ENCODE measurements around the gene COPE. TPM values are rescaled to one million over a fixed set of nuclear protein-coding genes. Genes with fewer than 3 reads are reported as not detected.

COPE gene
- total and polyA plus RNA-seq, 10 donors = 135 to 261 (median 180) TPM

DNA sequence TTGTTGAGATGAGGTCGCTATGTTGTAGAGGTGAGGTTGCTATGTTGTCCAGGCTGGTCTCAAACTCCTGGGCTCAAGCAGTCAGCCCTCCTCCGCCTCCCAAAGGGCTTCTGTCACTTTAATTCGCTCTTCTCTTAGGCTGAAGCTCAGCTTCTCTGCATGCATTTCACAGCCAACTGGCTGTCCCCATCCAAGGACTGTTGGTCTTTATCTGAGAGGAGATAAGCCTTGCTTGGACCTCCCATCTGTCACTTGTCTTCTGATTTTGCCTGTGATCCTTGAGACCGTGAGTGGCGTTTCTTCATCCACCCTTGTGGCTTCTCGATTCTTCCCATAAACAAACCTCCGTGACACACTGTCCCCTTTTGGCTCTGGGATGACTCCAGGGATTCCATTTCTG, 47.6 kb downstream of the COPE start:
- Histone ChIP-seq H3K36me3 (peaks cover 3 to 22% (median 19%) of the 10 kb centered on the region in 6 donors), H3K27me3 (replicated peaks in 1 of 7) (peaks cover 0 to 24% (median 13%) of the 10 kb centered on the region in 7 donors), H3K4me1 (peaks cover 8 to 39% (median 27%) of the 10 kb centered on the region in 6 donors), H3K9me3 (no peaks in the 10 kb centered on the region), H3K4me3 (no peak overlapping the region), H3K27ac (no peak overlapping the region)
- intact Hi-C loops (cut with DNase I; ENCODE audit: low total_unique reads) = no loop called here
- WGBS, 5 donors = 81 to 87% (median 83%) methylated on average over 7 of the region's 7 CpGs
- DNase-seq = no peak
- no peak for TF ChIP-seq POLR2A (IDR thresholded peaks at IDR 0.05)
- no peak for TF ChIP-seq POLR2AphosphoS5 (IDR thresholded peaks at IDR 0.05)
- TF ChIP-seq, protein P1, sequence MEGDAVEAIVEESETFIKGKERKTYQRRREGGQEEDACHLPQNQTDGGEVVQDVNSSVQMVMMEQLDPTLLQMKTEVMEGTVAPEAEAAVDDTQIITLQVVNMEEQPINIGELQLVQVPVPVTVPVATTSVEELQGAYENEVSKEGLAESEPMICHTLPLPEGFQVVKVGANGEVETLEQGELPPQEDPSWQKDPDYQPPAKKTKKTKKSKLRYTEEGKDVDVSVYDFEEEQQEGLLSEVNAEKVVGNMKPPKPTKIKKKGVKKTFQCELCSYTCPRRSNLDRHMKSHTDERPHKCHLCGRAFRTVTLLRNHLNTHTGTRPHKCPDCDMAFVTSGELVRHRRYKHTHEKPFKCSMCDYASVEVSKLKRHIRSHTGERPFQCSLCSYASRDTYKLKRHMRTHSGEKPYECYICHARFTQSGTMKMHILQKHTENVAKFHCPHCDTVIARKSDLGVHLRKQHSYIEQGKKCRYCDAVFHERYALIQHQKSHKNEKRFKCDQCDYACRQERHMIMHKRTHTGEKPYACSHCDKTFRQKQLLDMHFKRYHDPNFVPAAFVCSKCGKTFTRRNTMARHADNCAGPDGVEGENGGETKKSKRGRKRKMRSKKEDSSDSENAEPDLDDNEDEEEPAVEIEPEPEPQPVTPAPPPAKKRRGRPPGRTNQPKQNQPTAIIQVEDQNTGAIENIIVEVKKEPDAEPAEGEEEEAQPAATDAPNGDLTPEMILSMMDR (IDR thresholded peaks at IDR 0.05 in 8 of 11, conservative IDR thresholded peaks at IDR 0.05 in 3 of 11) = no peak

- 10 to 38% (median 23%) methylated on average over 13 to 25 of the region's 25 CpGs for WGBS, 5 donors
- H3K4me3 ChIP-seq = peak overlapping the region in 1 of 8 donors; percentile 35
- H3K9me3 ChIP-seq = no peaks in the 10 kb centered on the region
- peaks cover 0 to 24% (median 13%) of the 10 kb centered on the region in 7 donors for H3K27me3 ChIP-seq (replicated peaks in 1 of 7)
- H3K4me1 ChIP-seq = peaks cover 10 to 47% (median 33%) of the 10 kb centered on the region in 6 donors
- TF ChIP-seq, protein P1 (IDR thresholded peaks at IDR 0.05 in 8 of 11, conservative IDR thresholded peaks at IDR 0.05 in 3 of 11) = no peak
- TF ChIP-seq POLR2A (IDR thresholded peaks at IDR 0.05) (no peak), POLR2AphosphoS5 (IDR thresholded peaks at IDR 0.05) (no peak)
- peaks cover 9 to 31% (median 28%) of the 10 kb centered on the region in 6 donors for H3K36me3 ChIP-seq
- H3K27ac ChIP-seq = no peak overlapping the region
- intact Hi-C loops (cut with DNase I; ENCODE audit: low total_unique reads) = no loop called here
- no peak for DNase-seq
Measured at GRCh38 chr19:18870531-18871172, 48.5 kb downstream of the COPE start.

DNA sequence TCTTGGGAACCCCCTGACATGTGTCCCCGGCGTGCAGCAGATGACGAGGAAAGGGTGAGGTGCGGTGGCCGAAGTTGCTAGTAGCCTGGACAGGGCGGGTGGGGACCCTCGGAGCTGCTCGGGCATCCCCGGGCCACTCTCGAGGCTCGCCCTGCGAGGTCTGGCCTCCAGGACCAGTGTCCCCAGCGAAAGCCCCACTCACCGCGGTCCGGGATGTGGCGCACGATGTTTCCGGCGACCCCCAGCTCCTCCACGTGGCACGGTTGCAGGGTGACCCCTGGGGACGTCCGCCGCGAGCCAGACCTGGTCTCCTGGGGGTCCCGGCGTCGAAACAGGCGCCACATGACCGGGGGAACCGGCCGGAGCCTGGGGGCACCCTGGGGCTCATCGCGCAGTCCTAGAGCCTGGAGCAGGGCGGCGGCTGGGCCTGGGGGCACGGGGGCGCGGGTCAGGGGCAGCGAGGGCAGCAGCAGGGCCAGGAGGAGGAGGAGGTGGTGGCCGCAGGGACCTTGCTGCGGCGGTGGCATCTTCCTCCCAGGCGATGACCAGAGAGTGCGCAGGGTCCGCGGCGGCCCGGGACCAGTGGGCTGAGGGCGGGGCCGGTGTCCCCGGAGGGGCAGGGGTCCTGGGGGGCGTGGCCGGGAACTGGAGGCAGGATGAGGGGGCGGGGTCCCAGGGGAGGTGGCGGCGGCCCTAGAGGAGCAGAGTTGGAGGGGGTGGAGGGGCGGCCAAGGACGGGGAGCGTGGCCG, 49.2 kb downstream of the COPE start:
- WGBS, 5 donors = 8 to 21% (median 11%) methylated on average over 26 to 62 of the region's 62 CpGs
- peaks cover 0 to 24% (median 13%) of the 10 kb centered on the region in 7 donors for H3K27me3 ChIP-seq (replicated peaks in 1 of 7)
- TF ChIP-seq, protein P1 (IDR thresholded peaks at IDR 0.05 in 8 of 11, conservative IDR thresholded peaks at IDR 0.05 in 3 of 11) = no peak
- peak in 1 of 3 donors; percentile 68 for TF ChIP-seq POLR2AphosphoS5 (IDR thresholded peaks at IDR 0.05)

More for the DNA sequence above, 49.2 kb downstream of the COPE start:
- peak; percentile 74 for DNase-seq
- peaks cover 9 to 38% (median 35%) of the 10 kb centered on the region in 6 donors for H3K36me3 ChIP-seq
- intact Hi-C loops (cut with DNase I; ENCODE audit: low total_unique reads) = no loop called here
- peak overlapping the region in 1 of 8 donors; percentile 35 for H3K4me3 ChIP-seq
- no peak overlapping the region for H3K27ac ChIP-seq
- no peaks in the 10 kb centered on the region for H3K9me3 ChIP-seq
- H3K4me1 ChIP-seq = peaks cover 10 to 47% (median 33%) of the 10 kb centered on the region in 6 donors

All from spleen (tissue), 11 donors.